GM23248 (cell line): ENCODE results near the gene RTL10. TPM values are rescaled to one million over a fixed set of nuclear protein-coding genes. Genes with fewer than 3 reads are reported as not detected.
A peak's percentile ranks its signal among the peaks of the same experiment; 100 is the strongest.

Experiments
- DNase-seq: peaks from one replicate; pipeline ENCODE4 v3.0.0-alpha.2; 2015
- H2AFZ ChIP-seq: fragments of 200-600 bp; sonication (generic); 2 replicates; pipeline ENCODE4 v1.6.1; 2016; ENCODE audit warnings: antibody characterized with exemption
- H3F3A ChIP-seq: fragments of 200-600 bp; sonication (generic); 2 replicates; pipeline ENCODE4 v1.6.1; 2016; ENCODE audit warnings: mild to moderate bottlenecking, antibody characterized with exemption, mixed run types; ENCODE audit not compliant: insufficient read depth
- H3K27ac ChIP-seq: fragments of 200-600 bp; sonication (generic); 2 replicates; pipeline ENCODE4 v1.5.1; 2016; ENCODE audit warnings: mild to moderate bottlenecking
- H3K27me3 ChIP-seq: fragments of 200-600 bp; sonication (generic); replicated peaks from 2 replicates; pipeline ENCODE4 v1.6.1; 2016; ENCODE audit warnings: mild to moderate bottlenecking; ENCODE audit not compliant: insufficient read depth
- H3K36me3 ChIP-seq: fragments of 200-600 bp; sonication (generic); 2 replicates; pipeline ENCODE4 v1.6.1; 2016; ENCODE audit warnings: low read depth, mild to moderate bottlenecking
- H3K4me1 ChIP-seq: fragments of 200-600 bp; sonication (generic); 2 replicates; pipeline ENCODE4 v1.6.1; 2016; ENCODE audit warnings: mild to moderate bottlenecking; ENCODE audit not compliant: insufficient read depth
- H3K4me2 ChIP-seq: fragments of 200-600 bp; sonication (generic); one replicate; pipeline ENCODE4 v1.6.1; 2016; ENCODE audit warnings: mild to moderate bottlenecking; ENCODE audit not compliant: unreplicated experiment
- H3K4me3 ChIP-seq: fragments of 200-600 bp; sonication (generic); 2 replicates; pipeline ENCODE4 v1.5.1; 2016; ENCODE audit warnings: mild to moderate bottlenecking
- H3K79me2 ChIP-seq: fragments of 200-600 bp; sonication (generic); 2 replicates; pipeline ENCODE4 v1.6.1; 2016; ENCODE audit warnings: mild to moderate bottlenecking; ENCODE audit not compliant: insufficient read depth
- H3K9ac ChIP-seq: fragments of 200-600 bp; sonication (generic); 2 replicates; pipeline ENCODE4 v1.6.1; 2016; ENCODE audit warnings: mild to moderate bottlenecking
- H3K9me2 ChIP-seq: fragments of 200-600 bp; sonication (generic); 2 replicates; pipeline ENCODE4 v1.6.1; 2016; ENCODE audit warnings: mixed run types, mild to moderate bottlenecking, moderate library complexity; ENCODE audit not compliant: insufficient read depth
- H3K9me3 ChIP-seq: fragments of 200-600 bp; sonication (generic); one replicate; pipeline ENCODE4 v1.6.1; 2017; ENCODE audit warnings: low read depth
- H4K20me1 ChIP-seq: fragments of 200-600 bp; sonication (generic); 2 replicates; pipeline ENCODE4 v1.6.0; 2016; ENCODE audit not compliant: insufficient read depth
- EZH2 ChIP-seq: fragments of 200-600 bp; sonication (generic); IDR thresholded peaks from 2 replicates; pipeline ENCODE4 v1.6.1; 2018; ENCODE audit warnings: antibody characterized with exemption, mild to moderate bottlenecking; ENCODE audit not compliant: insufficient read depth, poor library complexity, severe bottlenecking
- EZH2phosphoT487 ChIP-seq: fragments of 200-600 bp; sonication (generic); IDR thresholded peaks from 2 replicates; pipeline ENCODE4 v1.6.1; 2018; ENCODE audit warnings: antibody characterized with exemption, moderate library complexity, mild to moderate bottlenecking, low read depth; ENCODE audit not compliant: insufficient read depth
- WGBS, 2 experiments: methylation state at CpG; one replicate each; pipeline ENCODE4 v1.1.6; 2015 to 2017; ENCODE audit warnings: low lambda C conversion rate in 2 of 2, low coverage in 1 of 2; ENCODE audit errors: missing lambda C conversion rate in 2 of 2; 5-methylcytosine and 5-hydroxymethylcytosine counted together
- in situ Hi-C: fragments of 300-500 bp; cut with MboI; formaldehyde crosslinking; loops from 2 replicates; pipeline ENCODE4 v1.15.0; 2020
- polyA plus RNA-seq: library from polyadenylated mRNA; unstranded; fragments of >200 nt; fragmentation: Nextera tagmentation; extraction: Ambion mirVana; gene quantifications from 2 replicates; pipeline ENCODE4 v1.2.1, GENCODE V29; 2016
- total RNA-seq: library from RNA; depleted of rRNA; stranded (reverse); fragments of >200 nt; shearing (Covaris generic); gene quantifications from 2 replicates; pipeline ENCODE4 v1.2.3, GENCODE V29; 2014

Gene RTL10
- total and polyA plus RNA-seq, 2 experiments from 2014 or later: 14.2 to 23.8 TPM

- no peak for DNase-seq
- peak overlapping the region; percentile 84 for H3K27ac ChIP-seq
- WGBS, 2 experiments: 87 to 90% methylated on average over 26 of the region's 26 CpGs
- H4K20me1 ChIP-seq: no peaks in the 10 kb centered on the region
- 0 out of 2 replicates have a peak, but pooled peaks cover 12% of the 10 kb centered on the region for H3K79me2 ChIP-seq
- H3K4me3 ChIP-seq: no peak overlapping the region
- in situ Hi-C loops: no loop called here
- H3K36me3 ChIP-seq: no peaks in the 10 kb centered on the region
- H3K27me3 ChIP-seq: no peaks in the 10 kb centered on the region
- H3F3A ChIP-seq: peaks cover 13% of the 10 kb centered on the region
- no peaks in the 10 kb centered on the region for H3K9me3 ChIP-seq
- no peak overlapping the region for H2AFZ ChIP-seq
- H3K9ac ChIP-seq: peak overlapping the region; percentile 68
- no peaks in the 10 kb centered on the region for H3K9me2 ChIP-seq
- TF ChIP-seq EZH2phosphoT487: no peak
- TF ChIP-seq EZH2: no peak
- H3K4me1 ChIP-seq: peaks cover 56% of the 10 kb centered on the region
- H3K4me2 ChIP-seq: peak overlapping the region; percentile 51
These were observed 28.0 kb upstream of the RTL10 start for GRCh38 chr22:19882446-19883381.

- H3K4me3 ChIP-seq: peak overlapping the region; percentile 58
- no peak overlapping the region for H2AFZ ChIP-seq
- peaks cover 42% of the 10 kb centered on the region for H3K4me1 ChIP-seq
- no peaks in the 10 kb centered on the region for H3K9me3 ChIP-seq
- H3K9ac ChIP-seq: peak overlapping the region; percentile 75
- H3K4me2 ChIP-seq: peak overlapping the region; percentile 60
- H3K9me2 ChIP-seq: no peaks in the 10 kb centered on the region
- in situ Hi-C loops: no loop called here
- peaks cover 13% of the 10 kb centered on the region for H3F3A ChIP-seq
- WGBS, 2 experiments: 16 to 18% methylated on average over 27 of the region's 27 CpGs
- H3K36me3 ChIP-seq: no peaks in the 10 kb centered on the region
- H4K20me1 ChIP-seq: no peaks in the 10 kb centered on the region
- 0 out of 2 replicates have a peak, but pooled peaks cover 12% of the 10 kb centered on the region for H3K79me2 ChIP-seq
- peak; percentile 97 for DNase-seq
- no peaks in the 10 kb centered on the region for H3K27me3 ChIP-seq
- no peak for TF ChIP-seq EZH2phosphoT487
- H3K27ac ChIP-seq: peak overlapping the region; percentile 84
These were observed 26.3 kb upstream of the RTL10 start for GRCh38 chr22:19880786-19881569.

DNA sequence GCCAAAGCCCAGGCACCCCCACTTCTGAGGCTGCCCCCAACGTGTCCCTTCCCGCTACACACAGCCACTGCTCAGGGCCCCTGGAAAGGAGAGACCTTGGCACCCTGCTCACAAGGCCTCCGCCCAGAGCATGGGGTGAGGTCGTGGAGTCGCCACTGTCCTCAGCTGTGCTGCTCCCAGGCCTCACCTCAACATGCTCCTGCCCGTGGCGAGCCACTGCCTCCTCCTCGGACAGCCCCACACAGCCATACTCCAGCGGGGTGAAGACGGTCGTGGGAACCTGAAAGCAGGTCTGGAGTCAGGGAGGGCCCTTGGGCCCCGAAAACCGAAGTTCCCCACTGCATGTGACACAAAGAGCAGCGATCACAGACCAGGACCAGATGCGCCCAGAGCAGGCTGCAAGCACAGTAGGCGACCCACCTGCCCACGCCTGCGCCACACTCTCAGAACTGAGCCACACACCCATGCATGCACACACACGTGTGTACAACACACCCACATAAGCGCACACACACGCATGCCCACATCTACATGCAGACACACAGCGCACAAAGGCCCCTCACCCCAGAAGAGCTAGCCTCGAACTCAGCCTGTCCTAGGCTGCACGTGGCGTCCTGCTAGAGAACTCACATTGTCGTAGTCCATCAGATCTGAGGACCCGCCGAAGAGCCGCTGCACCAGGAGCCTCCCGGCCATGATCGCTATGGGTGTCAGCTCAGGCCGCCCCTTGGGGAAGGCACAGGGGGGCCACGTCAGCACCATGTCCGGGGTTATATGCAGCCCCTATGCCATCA is 25.5 kb upstream of the RTL10 start:
- peak overlapping the region; percentile 75 for H3K9ac ChIP-seq
- no peaks in the 10 kb centered on the region for H3K27me3 ChIP-seq
- peaks cover 42% of the 10 kb centered on the region for H3K4me1 ChIP-seq
- H3K9me2 ChIP-seq: no peaks in the 10 kb centered on the region
- H2AFZ ChIP-seq: no peak overlapping the region
- H3K79me2 ChIP-seq: 0 out of 2 replicates have a peak, but pooled peaks cover 12% of the 10 kb centered on the region
- peak overlapping the region; percentile 58 for H3K4me3 ChIP-seq
- H3K4me2 ChIP-seq: peak overlapping the region; percentile 60
- peaks cover 13% of the 10 kb centered on the region for H3F3A ChIP-seq
- no peaks in the 10 kb centered on the region for H4K20me1 ChIP-seq
- peak overlapping the region; percentile 84 for H3K27ac ChIP-seq
- no peak for DNase-seq
- H3K9me3 ChIP-seq: no peaks in the 10 kb centered on the region
- in situ Hi-C loops: no loop called here
- 86 to 89% methylated on average over 34 of the region's 34 CpGs for WGBS, 2 experiments
- TF ChIP-seq EZH2 (no peak), EZH2phosphoT487 (no peak)
- no peaks in the 10 kb centered on the region for H3K36me3 ChIP-seq

DNA sequence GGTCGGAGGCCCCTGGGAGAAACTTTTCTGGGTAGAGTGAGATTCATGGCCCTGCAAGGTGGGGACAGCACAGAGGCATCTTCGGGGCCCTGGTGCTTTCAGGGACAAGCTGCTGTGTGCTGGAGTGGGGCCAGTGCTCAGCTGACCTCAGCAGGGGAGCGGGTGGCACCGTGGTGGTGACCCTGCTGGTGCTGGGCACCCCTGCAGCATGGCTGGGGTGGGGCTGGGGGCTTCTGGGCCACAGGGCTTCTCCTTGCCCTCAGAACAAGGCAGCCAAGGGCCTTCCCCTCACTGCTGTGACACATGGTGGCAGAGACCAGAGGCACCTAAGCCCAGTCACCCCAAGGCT is 24.9 kb upstream of the RTL10 start:
- TF ChIP-seq EZH2 (no peak), EZH2phosphoT487 (no peak)
- peak; percentile 25 for DNase-seq
- H4K20me1 ChIP-seq: no peaks in the 10 kb centered on the region
- H3K4me3 ChIP-seq: no peak overlapping the region
- H3F3A ChIP-seq: peaks cover 13% of the 10 kb centered on the region
- in situ Hi-C loops: no loop called here
- peak overlapping the region; percentile 38 for H3K4me2 ChIP-seq
- no peaks in the 10 kb centered on the region for H3K9me3 ChIP-seq
- 28 to 29% methylated on average over 3 to 4 of the region's 4 CpGs for WGBS, 2 experiments
- 0 out of 2 replicates have a peak, but pooled peaks cover 12% of the 10 kb centered on the region for H3K79me2 ChIP-seq
- peak overlapping the region; percentile 41 for H3K9ac ChIP-seq
- H3K4me1 ChIP-seq: peaks cover 42% of the 10 kb centered on the region
- H3K9me2 ChIP-seq: no peaks in the 10 kb centered on the region
- no peaks in the 10 kb centered on the region for H3K27me3 ChIP-seq
- no peak overlapping the region for H2AFZ ChIP-seq
- no peak overlapping the region for H3K27ac ChIP-seq
- no peaks in the 10 kb centered on the region for H3K36me3 ChIP-seq
